GM18507 (cell line): Measurements from ENCODE around the gene TPSD1.
"Not testable (repeated sequence)": the region's sequence is repeated elsewhere in the genome, so short reads cannot be mapped to it uniquely, and the experiment has no call there.

Source experiments
- DNase-seq: peaks from one replicate; pipeline ENCODE4 v3.0.0; 2011; ENCODE audit warnings: low read depth; ENCODE audit not compliant: insufficient read length; ENCODE audit errors: extremely low spot score
- FAIRE-seq: peaks from 2 replicates; lab custom pipeline; 2011; peaks lifted over from hg19 to GRCh38; lab: Jason Lieb, UNC

TPSD1 gene

GRCh38 chr16:1237990-1238389, 17.9 kb upstream of the TPSD1 start:
- no peak for FAIRE-seq
- DNase-seq = no peak

GRCh38 chr16:1238909-1239308, 17.0 kb upstream of the TPSD1 start:
- DNase-seq, FAIRE-seq: not testable (repeated sequence)

DNA sequence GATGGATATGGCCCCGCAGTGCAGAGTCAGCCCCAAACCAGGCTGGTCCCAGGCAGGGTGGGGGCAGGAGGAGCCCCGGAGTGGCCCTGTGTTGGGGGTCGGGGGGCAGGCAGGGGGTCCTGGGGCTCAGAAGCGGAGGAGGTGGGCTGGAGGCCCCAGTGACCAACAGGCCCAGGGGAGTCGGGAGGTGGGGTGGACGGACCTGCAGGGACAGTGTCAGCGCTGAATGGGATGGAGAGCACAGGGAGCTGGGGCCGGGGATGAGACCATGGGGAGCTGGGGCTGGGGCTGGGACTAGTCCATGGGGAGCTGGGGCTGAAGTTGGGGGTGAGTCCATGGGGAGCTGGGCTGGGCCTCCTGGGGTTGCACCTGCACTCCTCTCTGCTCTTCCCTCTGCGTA, 16.3 kb upstream of the TPSD1 start:
- DNase-seq, FAIRE-seq: not testable (repeated sequence)

DNA sequence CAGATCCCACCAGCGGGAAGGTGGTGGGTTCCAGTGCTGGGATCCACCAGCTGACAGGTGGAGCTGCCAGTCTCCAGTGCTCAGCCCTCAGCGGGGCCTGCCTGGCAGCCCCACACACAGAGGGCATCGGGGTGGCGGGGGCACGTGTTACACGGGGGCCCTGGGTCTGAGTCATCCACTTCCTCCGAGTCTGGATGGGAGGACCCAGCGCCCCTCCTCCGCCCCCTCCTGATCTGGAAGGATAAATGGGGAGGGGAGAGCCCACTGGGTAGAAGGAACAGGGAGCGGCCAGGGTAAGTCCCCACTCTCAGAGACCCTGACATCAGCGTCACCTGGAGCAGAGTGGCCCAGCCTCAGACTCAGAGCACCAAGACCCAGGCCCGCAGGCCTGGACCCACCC, 15.4 kb upstream of the TPSD1 start, which contains the start of gene TPSAB1:
Gene TPSAB1, plus strand, starts transcription at position 270 of the 400 bp plus-strand sequence. CDS start 234 bp downstream, outside the sequence.
- not testable (repeated sequence) for FAIRE-seq, DNase-seq

DNA sequence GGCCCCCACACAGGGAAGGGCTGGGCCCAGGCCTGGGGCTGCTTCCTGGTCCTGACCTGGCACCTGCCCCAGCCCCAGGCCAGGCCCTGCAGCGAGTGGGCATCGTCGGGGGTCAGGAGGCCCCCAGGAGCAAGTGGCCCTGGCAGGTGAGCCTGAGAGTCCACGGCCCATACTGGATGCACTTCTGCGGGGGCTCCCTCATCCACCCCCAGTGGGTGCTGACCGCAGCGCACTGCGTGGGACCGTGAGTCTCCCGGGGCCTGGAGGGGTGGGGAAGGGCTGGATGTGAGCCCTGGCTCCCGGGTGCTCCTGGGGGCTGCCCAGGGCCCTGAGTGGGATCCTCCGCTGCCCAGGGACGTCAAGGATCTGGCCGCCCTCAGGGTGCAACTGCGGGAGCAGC, 14.8 kb upstream of the TPSD1 start:
- FAIRE-seq, DNase-seq: not testable (repeated sequence)

- not testable (repeated sequence) for FAIRE-seq, DNase-seq
These were observed 12.5 kb upstream of the TPSD1 start for GRCh38 chr16:1243363-1243762.

GRCh38 chr16:1243907-1244850, 11.7 kb upstream of the TPSD1 start:
- not testable (repeated sequence) for DNase-seq, FAIRE-seq

GRCh38 chr16:1244881-1245280, 11.0 kb upstream of the TPSD1 start:
- FAIRE-seq (no peak), DNase-seq (no peak)

DNA sequence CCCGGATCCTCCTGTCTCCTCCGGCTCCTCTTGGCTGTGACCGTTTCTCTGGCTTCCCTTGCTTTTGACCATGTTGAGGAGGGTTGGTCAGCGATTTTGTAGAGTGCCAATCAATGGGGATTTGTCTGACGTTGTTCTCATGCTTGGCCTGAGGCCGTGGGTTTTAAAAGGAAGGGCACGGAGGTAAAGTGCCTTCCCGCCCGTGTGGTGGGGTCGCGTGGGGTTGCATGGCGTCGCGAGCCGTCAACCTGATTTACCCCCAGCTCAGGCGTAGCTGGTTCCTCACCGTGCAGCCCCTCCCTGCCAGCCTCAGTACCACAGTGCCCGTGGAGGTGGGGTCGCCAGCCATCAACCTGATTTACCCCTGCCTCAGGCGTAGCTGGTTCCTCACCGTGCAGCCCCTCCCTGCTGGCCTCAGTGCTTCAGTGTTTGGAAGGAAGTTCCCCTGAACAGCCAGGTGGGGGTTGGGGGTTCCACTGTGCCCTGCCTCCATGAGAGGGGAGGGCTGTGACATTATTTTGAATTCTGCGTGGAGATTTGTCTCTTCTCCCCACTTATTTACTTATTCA, 10.3 kb upstream of the TPSD1 start:
- DNase-seq = no peak
- no peak for FAIRE-seq

DNA sequence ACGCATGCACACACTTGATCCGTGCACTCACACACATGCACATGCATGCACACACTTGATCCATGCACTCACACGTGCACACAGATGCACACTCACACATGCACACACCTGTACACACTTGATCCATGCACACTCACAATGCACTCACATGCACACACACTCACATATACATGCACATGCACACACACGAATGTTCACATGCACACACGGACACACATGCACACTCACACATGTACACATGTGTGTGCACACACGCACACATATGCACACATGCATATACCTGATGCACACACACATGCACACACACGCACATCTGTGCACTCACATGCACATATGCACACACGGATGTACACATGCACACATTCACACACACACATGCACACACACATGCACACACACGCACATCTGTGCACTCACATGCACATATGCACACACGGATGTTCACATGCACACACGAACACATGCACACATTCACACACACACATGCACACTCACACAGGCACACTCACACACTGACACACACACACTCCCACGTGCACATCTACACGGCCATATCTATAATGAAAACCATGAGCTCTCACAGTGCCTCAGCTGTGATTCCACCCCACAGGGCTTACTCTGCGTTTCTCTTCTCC, 7.8 kb upstream of the TPSD1 start:
- FAIRE-seq = not testable (repeated sequence)

GRCh38 chr16:1249031-1249755, 6.7 kb upstream of the TPSD1 start:
- DNase-seq = not testable (repeated sequence)
- FAIRE-seq = peak; percentile 71

More for the DNA sequence above, 7.8 kb upstream of the TPSD1 start:
- DNase-seq = not testable (repeated sequence)

- not testable (repeated sequence) for FAIRE-seq, DNase-seq
These were observed 2.0 kb upstream of the TPSD1 start for GRCh38 chr16:1253701-1254364.

DNA sequence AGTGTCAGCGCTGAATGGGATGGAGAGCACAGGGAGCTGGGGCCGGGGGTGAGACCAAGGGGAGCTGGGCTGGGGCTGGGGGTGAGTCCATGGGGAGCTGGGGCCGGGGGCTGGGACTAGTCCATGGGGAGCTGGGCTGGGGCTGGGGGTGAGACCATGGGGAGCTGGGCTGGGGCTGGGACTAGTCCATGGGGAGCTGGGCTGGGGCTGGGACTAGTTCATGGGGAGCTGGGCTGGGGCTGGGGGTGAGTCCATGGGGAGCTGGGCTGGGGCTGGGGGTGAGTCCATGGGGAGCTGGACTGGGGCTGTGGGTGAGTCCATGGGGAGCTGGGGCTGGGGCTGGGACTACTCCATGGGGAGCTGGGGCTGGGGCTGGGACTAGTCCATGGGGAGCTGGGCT, 1.0 kb upstream of the TPSD1 start:
- FAIRE-seq, DNase-seq: not testable (repeated sequence)

- DNase-seq, FAIRE-seq: not testable (repeated sequence)
These were observed 516 bp downstream of the TPSD1 start for GRCh38 chr16:1256296-1256873.

GRCh38 chr16:1256874-1257322, 1.0 kb downstream of the TPSD1 start:
- FAIRE-seq (no peak), DNase-seq (no peak)

DNA sequence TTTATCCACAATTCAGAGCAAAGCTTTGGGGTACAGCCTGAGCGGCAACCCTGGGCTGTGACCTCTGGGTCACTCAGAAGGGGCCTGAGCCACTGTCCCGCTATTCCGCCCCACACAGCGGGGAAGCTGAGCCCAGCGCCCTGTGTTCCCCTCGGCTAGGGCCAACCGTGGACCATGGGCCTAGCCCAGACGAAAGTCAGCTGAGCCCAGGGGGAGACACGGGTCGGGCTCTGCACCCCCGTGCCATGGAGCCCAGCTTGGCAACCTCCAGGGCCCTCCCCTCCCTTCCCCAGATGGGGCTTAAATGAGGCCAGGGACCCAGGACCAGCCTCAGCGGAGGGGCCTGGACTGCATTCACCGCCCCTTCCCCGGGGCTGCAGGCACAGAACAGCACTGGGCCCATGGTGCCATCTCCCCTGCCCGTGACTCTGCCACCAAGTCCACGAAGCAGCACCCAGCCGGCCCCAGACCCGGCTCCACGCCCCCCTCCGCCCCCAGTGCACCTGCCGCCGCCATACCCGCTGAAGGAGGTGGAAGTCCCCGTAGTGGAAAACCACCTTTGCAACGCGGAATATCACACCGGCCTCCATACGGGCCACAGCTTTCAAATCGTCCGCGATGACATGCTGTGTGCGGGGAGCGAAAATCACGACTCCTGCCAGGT, 1.8 kb downstream of the TPSD1 start:
- FAIRE-seq = no peak

DNA sequence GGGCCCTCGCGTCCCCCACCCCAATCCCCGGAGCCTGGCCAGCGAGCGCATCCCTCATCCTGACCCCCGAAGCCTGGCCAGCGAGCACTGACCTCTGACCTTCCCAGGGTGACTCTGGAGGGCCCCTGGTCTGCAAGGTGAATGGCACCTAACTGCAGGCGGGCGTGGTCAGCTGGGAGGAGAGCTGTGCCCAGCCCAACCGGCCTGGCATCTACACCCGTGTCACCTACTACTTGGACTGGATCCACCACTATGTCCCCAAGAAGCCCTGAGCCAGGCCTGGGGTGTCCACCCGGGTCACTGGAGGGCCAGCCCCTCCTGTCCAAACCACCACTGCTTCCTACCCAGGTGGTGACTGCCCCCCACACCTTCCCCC, 2.3 kb downstream of the TPSD1 start:
- FAIRE-seq = no peak
- no peak for DNase-seq

More for the DNA sequence above, 1.8 kb downstream of the TPSD1 start:
- no peak for DNase-seq
